ENCODE data around the gene CABLES1.
"Not testable (repeated sequence)": the region's sequence is repeated elsewhere in the genome, so short reads cannot be mapped to it uniquely, and the experiment has no call there.

Gene CABLES1, protein sequence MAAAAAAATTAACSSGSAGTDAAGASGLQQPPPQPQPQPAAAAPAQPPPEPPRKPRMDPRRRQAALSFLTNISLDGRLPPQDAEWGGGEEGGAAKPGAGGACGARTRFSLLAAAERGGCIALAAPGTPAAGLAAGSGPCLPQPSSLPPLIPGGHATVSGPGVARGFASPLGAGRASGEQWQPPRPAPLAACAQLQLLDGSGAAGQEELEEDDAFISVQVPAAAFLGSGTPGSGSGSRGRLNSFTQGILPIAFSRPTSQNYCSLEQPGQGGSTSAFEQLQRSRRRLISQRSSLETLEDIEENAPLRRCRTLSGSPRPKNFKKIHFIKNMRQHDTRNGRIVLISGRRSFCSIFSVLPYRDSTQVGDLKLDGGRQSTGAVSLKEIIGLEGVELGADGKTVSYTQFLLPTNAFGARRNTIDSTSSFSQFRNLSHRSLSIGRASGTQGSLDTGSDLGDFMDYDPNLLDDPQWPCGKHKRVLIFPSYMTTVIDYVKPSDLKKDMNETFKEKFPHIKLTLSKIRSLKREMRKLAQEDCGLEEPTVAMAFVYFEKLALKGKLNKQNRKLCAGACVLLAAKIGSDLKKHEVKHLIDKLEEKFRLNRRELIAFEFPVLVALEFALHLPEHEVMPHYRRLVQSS

DNA sequence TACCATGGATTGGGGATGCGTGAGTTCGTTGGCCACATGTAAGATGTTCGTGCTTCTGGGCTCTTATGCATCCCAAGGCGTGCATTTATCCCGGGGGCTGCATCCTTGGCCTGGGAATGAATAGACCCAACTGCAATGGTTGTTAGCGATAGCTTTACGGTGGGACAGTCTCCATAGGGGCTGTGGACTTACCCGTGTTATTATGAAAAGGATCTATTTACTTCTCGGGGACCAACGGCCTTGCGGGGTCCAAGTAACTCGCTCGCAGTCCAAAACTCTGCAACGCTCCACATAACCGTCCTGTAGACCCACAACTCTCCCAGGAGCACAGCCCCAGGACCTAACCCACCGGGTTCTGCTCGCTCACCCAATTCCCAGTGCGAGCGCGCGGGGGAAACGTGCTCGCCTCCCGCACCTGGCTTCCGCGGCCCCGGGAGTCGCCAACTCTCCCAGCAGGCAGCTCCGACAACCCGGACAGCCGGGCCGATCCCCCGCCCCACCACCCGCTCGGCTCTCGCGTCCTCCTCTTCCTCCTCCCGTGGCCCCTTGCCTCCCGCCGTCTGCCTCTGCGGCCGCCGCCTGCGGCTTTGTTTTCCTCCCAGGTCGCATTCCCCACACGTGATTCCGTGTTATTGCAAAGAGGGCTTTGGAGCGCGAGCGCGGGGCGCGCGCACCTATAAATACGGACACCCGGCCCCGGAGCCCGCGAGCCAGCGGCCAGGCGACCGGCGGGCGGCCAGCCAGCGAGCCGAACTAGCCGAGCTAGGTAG is at the start of gene CABLES1:
CABLES1 (plus strand) TSS at position 706 of the 770 bp plus-strand sequence. CDS start 278 bp downstream, outside the sequence.
- in situ Hi-C loops (cut with HindIII; ENCODE audit: low sequenced_read_pairs) = no loop called here

DNA sequence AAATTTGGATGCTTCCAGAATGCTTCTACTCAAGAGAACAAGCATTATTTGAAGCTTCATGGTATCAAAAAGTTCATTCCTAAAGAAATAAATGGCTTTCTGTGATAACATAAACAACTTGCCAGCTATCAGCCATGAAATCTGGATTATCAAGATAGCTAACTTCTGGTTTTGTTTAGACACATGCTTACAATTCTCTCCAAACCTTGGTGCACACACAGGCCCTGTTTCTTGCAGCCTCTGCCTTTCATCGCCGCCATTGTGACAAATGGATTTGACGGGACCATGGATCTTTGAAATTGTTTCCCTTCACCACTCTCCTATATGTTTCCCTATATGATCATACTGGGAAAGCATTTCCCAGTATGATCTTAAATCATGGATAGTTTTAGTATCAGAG is 47.9 kb upstream of the CABLES1 start:
- in situ Hi-C loops (cut with HindIII; ENCODE audit: low sequenced_read_pairs) = no loop called here

- in situ Hi-C loops (cut with HindIII; ENCODE audit: low sequenced_read_pairs) = no loop called here
These were observed 47.0 kb upstream of the CABLES1 start for GRCh38 chr18:23088310-23088709.

- in situ Hi-C loops (cut with HindIII; ENCODE audit: low sequenced_read_pairs) = not testable (repeated sequence)
These were observed 44.0 kb upstream of the CABLES1 start for GRCh38 chr18:23091017-23091993.

DNA sequence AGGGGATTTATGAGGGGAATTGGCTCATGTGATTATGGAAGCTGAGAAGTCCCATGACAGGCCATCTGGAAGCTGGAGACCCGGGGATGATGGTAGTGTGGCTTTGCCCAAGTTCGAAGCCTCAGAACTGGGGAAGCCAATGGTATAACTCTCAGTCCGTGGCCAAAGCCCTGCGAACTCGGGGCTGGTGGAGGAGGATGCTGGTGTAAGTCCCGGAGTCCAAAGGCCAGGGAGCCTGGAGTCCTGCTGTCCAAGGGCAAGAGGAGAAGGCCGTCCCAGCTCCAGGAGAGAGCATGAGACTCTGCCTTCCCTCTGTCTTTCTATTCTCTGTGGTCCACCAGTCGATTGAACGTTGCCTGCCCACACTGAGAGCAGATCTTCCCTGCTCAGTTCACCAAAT is 43.2 kb upstream of the CABLES1 start:
- in situ Hi-C loops (cut with HindIII; ENCODE audit: low sequenced_read_pairs) = no loop called here

DNA sequence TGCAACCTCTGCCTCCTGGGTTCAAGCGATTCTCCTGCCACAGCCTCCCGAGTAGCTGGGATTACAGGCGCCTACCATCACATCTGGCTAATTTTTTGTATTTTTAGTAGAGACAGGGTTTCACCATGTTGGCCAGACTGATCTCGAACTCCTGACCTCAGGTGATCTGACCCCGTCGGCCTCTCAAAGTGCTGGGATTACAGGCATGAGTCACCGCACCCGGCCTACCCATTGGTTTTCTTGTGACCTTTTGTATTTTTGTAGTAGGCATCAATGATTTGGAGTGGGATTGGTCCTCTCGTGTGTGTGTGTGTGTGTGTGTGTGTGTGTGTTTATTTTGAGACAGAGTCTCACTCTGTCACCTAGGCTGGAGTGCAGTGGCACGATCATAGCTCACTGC is 42.2 kb upstream of the CABLES1 start:
- in situ Hi-C loops (cut with HindIII; ENCODE audit: low sequenced_read_pairs) = not testable (repeated sequence)

- in situ Hi-C loops (cut with HindIII; ENCODE audit: low sequenced_read_pairs) = no loop called here
These were observed 41.5 kb upstream of the CABLES1 start for GRCh38 chr18:23093772-23094171.

GRCh38 chr18:23094411-23095190 is 40.7 kb upstream of the CABLES1 start:
- in situ Hi-C loops (cut with HindIII; ENCODE audit: low sequenced_read_pairs) = no loop called here

DNA sequence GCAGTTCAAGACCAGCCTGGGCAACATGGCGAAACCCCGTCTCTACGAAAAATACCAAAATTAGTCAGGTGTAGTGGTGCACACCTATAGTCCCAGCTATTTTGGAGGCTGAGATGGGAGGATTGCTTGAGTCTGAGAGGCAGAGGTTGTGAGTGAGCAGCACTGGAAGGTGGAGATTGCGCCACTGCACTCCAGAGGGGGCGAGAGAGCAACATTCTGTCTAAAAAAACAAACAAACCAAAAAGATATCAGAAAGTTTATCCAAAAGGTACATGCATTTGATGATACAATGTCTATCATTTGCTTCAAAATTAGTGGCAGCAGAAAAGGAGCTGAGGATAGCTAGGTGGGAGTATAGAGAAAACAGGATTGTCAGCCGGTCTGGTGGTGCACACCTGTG is 39.8 kb upstream of the CABLES1 start:
- in situ Hi-C loops (cut with HindIII; ENCODE audit: low sequenced_read_pairs) = no loop called here

DNA sequence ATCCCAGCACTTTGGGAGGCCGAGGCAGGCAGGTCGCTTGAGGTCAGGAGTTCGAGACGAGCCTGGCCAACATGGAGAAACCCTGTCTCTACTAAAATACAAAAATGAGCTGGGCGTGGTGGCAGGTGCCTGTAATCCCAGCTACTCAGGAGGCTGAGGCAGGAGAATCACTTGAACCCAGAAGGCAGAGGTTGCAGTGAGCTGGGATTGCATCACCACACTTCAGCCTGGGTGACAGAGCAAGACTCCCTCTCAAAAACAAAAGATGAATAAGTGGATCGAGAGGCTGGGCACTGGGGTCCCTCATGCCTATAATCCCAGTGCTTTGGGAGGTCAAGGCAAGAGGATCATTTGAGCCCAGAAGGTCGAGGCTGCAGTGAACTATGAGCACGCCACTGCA is 38.3 kb upstream of the CABLES1 start:
- in situ Hi-C loops (cut with HindIII; ENCODE audit: low sequenced_read_pairs) = not testable (repeated sequence)

DNA sequence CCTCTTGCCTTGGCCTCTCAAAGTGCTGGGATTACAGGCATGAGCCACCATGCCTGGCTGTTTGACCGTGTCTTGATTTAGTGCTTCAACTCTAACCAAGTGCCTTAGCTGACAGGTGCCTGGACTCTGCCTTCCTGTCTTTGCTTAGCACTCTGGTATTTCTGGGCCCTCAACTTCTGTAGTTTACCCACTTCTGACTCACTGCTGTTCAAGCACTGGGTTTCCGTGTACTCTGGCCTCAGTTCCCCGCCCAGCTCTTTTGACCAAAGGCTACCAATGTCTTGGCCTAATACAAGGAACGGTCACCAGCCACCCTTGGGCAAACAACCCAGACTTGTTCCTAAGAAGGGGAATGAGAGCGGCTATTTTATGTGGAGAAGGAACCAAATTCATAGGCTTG is 35.7 kb upstream of the CABLES1 start:
- in situ Hi-C loops (cut with HindIII; ENCODE audit: low sequenced_read_pairs) = no loop called here

DNA sequence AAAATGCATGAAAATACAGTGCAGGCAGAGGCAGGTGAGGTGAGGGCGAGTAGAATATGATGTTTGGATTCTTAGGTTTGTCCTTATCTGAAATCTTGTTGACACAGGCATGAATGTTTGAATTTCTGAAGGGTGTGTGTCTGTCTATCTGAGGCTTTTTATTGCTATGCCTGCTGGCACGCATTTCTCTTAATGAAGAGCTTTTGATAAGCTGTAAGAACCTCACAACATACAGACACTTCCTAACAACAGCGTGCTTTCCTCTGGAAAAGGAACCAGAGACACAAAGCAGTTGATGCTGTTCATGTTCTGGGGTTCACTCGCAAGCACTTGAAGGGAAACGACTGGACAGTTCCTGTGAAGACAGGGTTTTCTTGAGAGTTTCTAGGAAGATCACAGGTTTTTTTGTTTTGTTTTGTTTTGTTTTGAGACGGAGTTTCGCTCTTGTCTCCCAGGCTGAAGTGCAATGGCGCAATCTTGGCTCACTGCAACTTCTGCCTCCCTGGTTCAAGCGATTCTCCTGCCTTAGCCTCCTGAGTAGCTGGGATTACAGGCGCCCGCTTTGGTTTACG is 33.3 kb upstream of the CABLES1 start:
- in situ Hi-C loops (cut with HindIII; ENCODE audit: low sequenced_read_pairs) = no loop called here

GRCh38 chr18:23102493-23103261 is 32.6 kb upstream of the CABLES1 start:
- in situ Hi-C loops (cut with HindIII; ENCODE audit: low sequenced_read_pairs) = no loop called here

- in situ Hi-C loops (cut with HindIII; ENCODE audit: low sequenced_read_pairs) = no loop called here
These were observed 31.8 kb upstream of the CABLES1 start for GRCh38 chr18:23103449-23103848.

DNA sequence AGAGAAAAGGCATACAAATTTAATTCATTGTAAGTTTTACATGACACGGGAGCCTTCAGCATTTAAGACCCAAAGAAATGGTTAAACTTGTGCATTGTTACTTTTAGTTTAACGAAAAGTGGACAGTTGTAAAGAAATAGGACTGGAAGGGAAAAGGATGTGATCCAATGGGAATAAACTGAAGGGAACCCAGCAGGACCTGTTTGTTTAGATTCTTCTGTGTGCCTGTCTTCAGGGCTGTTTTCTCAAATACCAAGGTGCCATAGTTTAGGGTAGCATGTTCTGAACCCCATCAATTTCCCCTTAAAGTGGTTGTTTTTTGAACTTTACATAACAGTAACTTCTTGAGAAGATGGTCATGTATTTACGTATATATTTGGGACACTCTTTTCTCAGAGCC is 30.3 kb upstream of the CABLES1 start:
- in situ Hi-C loops (cut with HindIII; ENCODE audit: low sequenced_read_pairs) = no loop called here

DNA sequence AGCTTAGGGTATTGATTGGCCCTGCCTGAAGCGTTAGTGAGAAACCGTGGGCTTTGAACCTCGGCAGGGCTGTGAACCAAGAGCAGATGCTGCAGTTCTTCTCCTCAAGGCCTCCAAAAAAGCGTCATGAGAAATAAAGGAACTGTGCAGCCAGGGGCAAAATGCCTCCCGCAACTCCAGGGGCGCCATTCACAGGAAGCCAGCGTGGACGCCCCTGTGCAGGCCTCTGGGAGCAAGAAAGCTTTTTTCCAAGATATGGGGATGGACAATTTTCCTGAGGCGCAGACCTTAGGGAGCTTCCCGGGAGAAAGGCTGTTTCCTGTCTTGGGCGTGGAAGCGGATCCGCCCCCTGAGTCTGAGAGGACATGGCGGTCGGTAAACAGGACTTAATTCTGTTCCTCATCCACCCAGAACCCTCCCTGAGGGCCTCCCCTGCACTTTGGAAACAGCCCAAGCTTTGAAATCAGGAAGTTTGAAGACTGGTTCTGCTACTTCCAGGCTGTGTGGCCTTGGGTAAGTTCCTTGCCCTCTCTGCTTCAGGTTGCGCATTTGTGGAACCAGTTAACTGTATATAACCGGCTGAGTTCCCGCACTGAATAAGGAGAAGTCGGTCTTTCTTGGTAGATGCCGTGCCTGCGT is 29.6 kb upstream of the CABLES1 start:
- in situ Hi-C loops (cut with HindIII; ENCODE audit: low sequenced_read_pairs) = no loop called here

DNA sequence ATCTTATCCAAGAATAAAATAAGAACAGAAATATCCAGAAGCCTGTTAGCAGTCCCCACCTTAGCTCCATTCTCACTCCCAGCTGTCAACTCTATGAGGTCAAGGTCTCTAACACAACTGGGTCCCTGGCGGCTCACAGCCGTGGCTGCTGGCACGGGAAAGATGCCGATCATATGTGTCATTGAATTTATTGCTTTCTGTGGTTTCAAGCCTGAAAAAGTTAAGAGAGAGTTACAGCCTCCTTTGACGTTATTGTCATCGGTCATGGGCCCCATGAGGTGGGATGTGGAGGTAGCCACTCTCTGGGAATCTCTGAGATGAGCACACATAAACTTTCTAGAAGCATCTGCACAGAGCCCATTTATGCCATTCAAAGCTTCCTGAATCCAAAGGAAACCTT is 28.7 kb upstream of the CABLES1 start:
- in situ Hi-C loops (cut with HindIII; ENCODE audit: low sequenced_read_pairs) = no loop called here

GRCh38 chr18:23107718-23108117 is 27.6 kb upstream of the CABLES1 start:
- in situ Hi-C loops (cut with HindIII; ENCODE audit: low sequenced_read_pairs) = no loop called here
